Activated B cell treated with CpG ODN at 0.5 μM for 24 hours (primary cell): ENCODE measurements around the gene MGAT4B. TPM values are rescaled to one million over a fixed set of nuclear protein-coding genes. Genes with fewer than 3 reads are reported as not detected.

Experiments
- ATAC-seq: fragments of 200-7000 bp; cut with Tn5 transposase; one replicate; pipeline ENCODE4 v1.10.0; 2021; ENCODE audit warnings: low read depth, mild to moderate bottlenecking, moderate library complexity
- CTCF ChIA-PET: fragments of 350-600 bp; sonication (Branson Sonifier 250); formaldehyde crosslinking; loops from one replicate; lab custom pipeline; 2021; ENCODE audit warnings: antibody characterized with exemption; lab: Charles Lee
- POLR2A ChIA-PET: fragments of 350-600 bp; sonication (Branson Sonifier 250); formaldehyde crosslinking; loops from one replicate; lab custom pipeline; 2021; ENCODE audit warnings: antibody characterized with exemption; lab: Charles Lee
- DNase-seq: peaks from one replicate; pipeline ENCODE4 v3.0.0; 2022
- H3K27ac Mint-ChIP-seq: one replicate; pipeline ENCODE4 v1.8.0; 2020; ENCODE audit warnings: mixed read lengths
- H3K27me3 Mint-ChIP-seq: one replicate; pipeline ENCODE4 v1.8.0; 2021; ENCODE audit warnings: mixed read lengths
- H3K36me3 Mint-ChIP-seq: one replicate; pipeline ENCODE4 v1.8.0; 2021; ENCODE audit warnings: low read depth, mixed read lengths
- H3K4me1 Mint-ChIP-seq: one replicate; pipeline ENCODE4 v1.8.0; 2021; ENCODE audit warnings: mixed read lengths
- H3K4me3 Mint-ChIP-seq: one replicate; pipeline ENCODE4 v1.8.0; 2020; ENCODE audit warnings: mild to moderate bottlenecking, mixed read lengths
- H3K9me3 Mint-ChIP-seq: one replicate; pipeline ENCODE4 v1.8.0; 2020; ENCODE audit warnings: mixed read lengths
- intact Hi-C: fragments of 100-400 bp; cut with micrococcal nuclease; formaldehyde crosslinking; loops from one replicate; pipeline ENCODE4 v1.15.1; 2024
- total RNA-seq: library from RNA; stranded (reverse); gene quantifications from 2 replicates; pipeline ENCODE4 v1.2.3, GENCODE V29; 2022
- TF ChIP-seq, protein P1 (sequence below): fragments of 200-600 bp; IDR thresholded peaks from one replicate; pipeline ENCODE4 v1.8.0; 2022; ENCODE audit warnings: antibody characterized with exemption, mild to moderate bottlenecking

The MGAT4B gene
- total RNA-seq, 1 donor from 2014 or later = 85.3 TPM

GRCh38 chr5:179804555-179804947 lies 2.1 kb downstream of the MGAT4B start:
- ATAC-seq = no peak
- ChIA-PET POLR2A (interaction anchor here (0.6 to 3.6 kb wide), 2 partner anchors 9 to 15 kb away, joined by 3 to 56 read pairs; partner anchors contain the start of gene SQSTM1), CTCF (interaction anchor here (1.3 to 3.6 kb wide), 2 partner anchors 41 to 170 kb away, joined by 4 to 29 read pairs; no protein-coding TSS in a partner anchor)

DNA sequence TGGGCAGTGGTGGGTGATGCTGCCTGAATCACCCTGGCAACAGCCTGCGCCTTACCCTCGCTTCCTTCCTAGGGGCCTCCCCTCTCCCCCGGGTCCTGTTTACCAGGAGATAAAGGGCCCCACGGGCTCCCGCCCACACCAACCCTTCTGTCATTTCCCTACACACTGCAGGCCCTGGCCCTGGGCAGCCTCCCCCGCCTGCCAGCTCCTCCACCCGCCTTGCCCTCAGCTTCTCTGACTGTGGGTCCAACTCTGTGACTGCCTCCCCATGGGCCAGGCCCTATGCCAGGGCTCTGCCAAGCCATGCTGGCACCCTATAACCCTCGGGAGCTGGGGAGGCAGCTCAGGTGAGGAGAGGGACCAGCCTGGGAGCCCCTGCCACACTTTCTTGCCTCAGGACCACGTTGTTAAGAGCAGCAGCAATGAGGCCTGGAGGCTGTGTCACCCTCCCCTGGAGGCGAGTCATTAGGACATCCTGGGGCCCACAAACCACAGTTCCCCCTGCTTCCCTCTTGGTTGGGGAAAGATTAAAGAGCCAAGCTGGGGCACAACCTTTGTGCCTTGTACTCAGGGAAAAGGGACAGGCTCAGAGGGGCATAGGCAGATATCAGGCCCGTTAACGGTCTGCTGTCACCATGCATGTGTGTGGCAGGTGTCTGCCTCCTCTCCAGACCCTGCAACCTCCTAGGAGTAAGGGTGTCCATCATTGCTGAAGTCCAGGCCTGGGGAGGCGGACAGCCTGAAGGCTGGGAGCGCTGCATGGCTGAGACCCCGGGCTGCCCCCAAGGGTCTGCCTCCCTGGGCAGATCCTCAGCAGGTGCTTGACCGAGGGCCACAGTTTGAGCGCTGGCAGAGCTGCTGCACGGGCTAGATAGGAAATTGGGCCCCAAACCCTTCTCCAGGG lies 2.8 kb downstream of the MGAT4B start:
- Mint-ChIP-seq H3K27me3 (no peaks in the 10 kb centered on the region), H3K4me3 (peak overlapping the region; percentile 41), H3K27ac (peak overlapping the region; percentile 24), H3K36me3 (peaks cover 14% of the 10 kb centered on the region), H3K9me3 (no peaks in the 10 kb centered on the region), H3K4me1 (peaks cover 37% of the 10 kb centered on the region)
- POLR2A ChIA-PET = interaction anchor here (0.6 to 3.6 kb wide), 4 partner anchors 8 to 171 kb away, joined by 3 to 56 read pairs (median 3); partner anchors contain the start of gene SQSTM1
- CTCF ChIA-PET = interaction anchor here (1.3 to 3.6 kb wide), 3 partner anchors 40 to 170 kb away, joined by 4 to 29 read pairs (median 17); no protein-coding TSS in a partner anchor
- DNase-seq = no peak
- TF ChIP-seq, protein P1, sequence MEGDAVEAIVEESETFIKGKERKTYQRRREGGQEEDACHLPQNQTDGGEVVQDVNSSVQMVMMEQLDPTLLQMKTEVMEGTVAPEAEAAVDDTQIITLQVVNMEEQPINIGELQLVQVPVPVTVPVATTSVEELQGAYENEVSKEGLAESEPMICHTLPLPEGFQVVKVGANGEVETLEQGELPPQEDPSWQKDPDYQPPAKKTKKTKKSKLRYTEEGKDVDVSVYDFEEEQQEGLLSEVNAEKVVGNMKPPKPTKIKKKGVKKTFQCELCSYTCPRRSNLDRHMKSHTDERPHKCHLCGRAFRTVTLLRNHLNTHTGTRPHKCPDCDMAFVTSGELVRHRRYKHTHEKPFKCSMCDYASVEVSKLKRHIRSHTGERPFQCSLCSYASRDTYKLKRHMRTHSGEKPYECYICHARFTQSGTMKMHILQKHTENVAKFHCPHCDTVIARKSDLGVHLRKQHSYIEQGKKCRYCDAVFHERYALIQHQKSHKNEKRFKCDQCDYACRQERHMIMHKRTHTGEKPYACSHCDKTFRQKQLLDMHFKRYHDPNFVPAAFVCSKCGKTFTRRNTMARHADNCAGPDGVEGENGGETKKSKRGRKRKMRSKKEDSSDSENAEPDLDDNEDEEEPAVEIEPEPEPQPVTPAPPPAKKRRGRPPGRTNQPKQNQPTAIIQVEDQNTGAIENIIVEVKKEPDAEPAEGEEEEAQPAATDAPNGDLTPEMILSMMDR = no peak
- peak; percentile 7 for ATAC-seq
- intact Hi-C loops = loop anchor here (2.0 kb wide), 2 partner anchors 33 to 287 kb away; no protein-coding TSS in a partner anchor

More at GRCh38 chr5:179804555-179804947, 2.1 kb downstream of the MGAT4B start:
- Mint-ChIP-seq H3K36me3 (peaks cover 7% of the 10 kb centered on the region), H3K27me3 (no peaks in the 10 kb centered on the region), H3K27ac (no peak overlapping the region), H3K4me3 (peak overlapping the region; percentile 84), H3K4me1 (peaks cover 37% of the 10 kb centered on the region), H3K9me3 (no peaks in the 10 kb centered on the region)
- TF ChIP-seq, protein P1 = no peak
- intact Hi-C loops = no loop called here
- DNase-seq = no peak

DNA sequence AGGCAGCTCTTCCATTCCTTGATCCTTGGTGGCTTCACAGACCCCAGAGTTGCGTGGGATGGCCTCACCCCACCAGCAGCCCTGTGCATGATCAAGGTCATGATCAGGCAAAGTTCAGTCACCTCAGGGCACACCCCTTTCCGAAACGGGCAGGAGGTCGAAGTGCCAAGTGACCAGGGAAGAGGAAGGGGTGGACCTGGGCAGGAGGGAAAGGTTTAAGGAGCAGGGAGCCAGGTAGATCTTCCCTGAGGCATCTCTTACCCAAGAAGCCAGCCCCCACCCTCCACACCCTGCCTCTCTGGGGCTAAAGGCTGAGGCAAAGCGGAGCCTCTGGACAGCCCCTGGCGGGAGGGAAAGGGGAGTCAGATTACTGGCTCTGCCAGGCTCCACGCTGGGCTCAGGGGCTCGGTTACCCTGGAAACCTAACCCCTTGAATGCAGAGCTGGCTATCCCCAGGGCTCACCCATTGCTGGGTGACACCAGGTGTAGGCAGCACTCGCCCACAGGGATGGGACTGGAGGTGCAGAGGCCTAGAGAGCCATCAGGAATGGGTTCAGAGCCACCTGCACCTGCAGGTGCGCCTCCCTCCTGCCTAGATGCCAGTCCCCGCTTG lies 3.6 kb downstream of the MGAT4B start:
- H3K27ac Mint-ChIP-seq = no peak overlapping the region
- no peak for ATAC-seq
- no peaks in the 10 kb centered on the region for H3K9me3 Mint-ChIP-seq
- DNase-seq = no peak
- TF ChIP-seq, protein P1 = no peak
- peaks cover 19% of the 10 kb centered on the region for H3K36me3 Mint-ChIP-seq
- no peaks in the 10 kb centered on the region for H3K27me3 Mint-ChIP-seq
- intact Hi-C loops = loop anchor here (1.0 to 2.0 kb wide), 6 partner anchors 18 to 288 kb away; partner anchors contain the start of genes MRNIP and TBC1D9B
- peaks cover 35% of the 10 kb centered on the region for H3K4me1 Mint-ChIP-seq
- H3K4me3 Mint-ChIP-seq = no peak overlapping the region
- POLR2A ChIA-PET = interaction anchor here (1.1 to 3.6 kb wide), 7 partner anchors 17 to 172 kb away, joined by 3 to 56 read pairs (median 5); partner anchors contain the start of genes MRNIP and SQSTM1
- CTCF ChIA-PET = interaction anchor here (1.0 to 3.6 kb wide), 10 partner anchors 17 to 171 kb away, joined by 3 to 29 read pairs (median 8); partner anchors contain the start of genes SQSTM1 and TBC1D9B

GRCh38 chr5:179802207-179802883 lies 4.3 kb downstream of the MGAT4B start:
- no peak overlapping the region for H3K27ac Mint-ChIP-seq
- ChIA-PET CTCF (interaction anchor here (0.5 to 3.6 kb wide), 24 partner anchors 9 to 526 kb away, joined by 3 to 29 read pairs (median 4); partner anchors contain the start of genes SQSTM1 and TBC1D9B), POLR2A (interaction anchor here (0.9 to 3.6 kb wide), 8 partner anchors 11 to 173 kb away, joined by 3 to 56 read pairs (median 6); partner anchors contain the start of genes MRNIP and SQSTM1)
- H3K36me3 Mint-ChIP-seq = peaks cover 21% of the 10 kb centered on the region
- H3K4me1 Mint-ChIP-seq = peaks cover 32% of the 10 kb centered on the region
- H3K4me3 Mint-ChIP-seq = no peak overlapping the region
- ATAC-seq (no peak), DNase-seq (no peak)
- intact Hi-C loops = loop anchor here (1.0 to 2.0 kb wide), 6 partner anchors 19 to 288 kb away; partner anchors contain the start of genes MRNIP and TBC1D9B
- H3K9me3 Mint-ChIP-seq = no peaks in the 10 kb centered on the region
- TF ChIP-seq, protein P1 = no peak
- H3K27me3 Mint-ChIP-seq = no peaks in the 10 kb centered on the region
